ENCODE measurements around the gene ZFP82. TPM values are rescaled to one million over a fixed set of nuclear protein-coding genes. Genes with fewer than 3 reads are reported as not detected.

Gene ZFP82
- total RNA-seq, 1 experiment from 2014 or later, result 20.1 TPM

GRCh38 chr19:36398571-36398970 lies 19.9 kb downstream of the ZFP82 start:
- Histone ChIP-seq H2BK12ac (ENCODE audit: insufficient read length, low read depth, low read length) (no peak overlapping the region), H3K23me2 (ENCODE audit: insufficient read length, low read depth, low read length, poor library complexity, severe bottlenecking) (no peaks in the 10 kb centered on the region), H3K14ac (ENCODE audit: insufficient read depth, low read length) (no peak overlapping the region), H3K9ac (ENCODE audit: extremely low read depth, insufficient read length, low read length) (no peak overlapping the region), H3K56ac (ENCODE audit: insufficient read length, low read depth, low read length) (no peak overlapping the region), H4K91ac (ENCODE audit: insufficient read length, low read depth, low read length) (no peak overlapping the region), H2BK20ac (ENCODE audit: low read depth, low read length, poor library complexity, severe bottlenecking) (no peak overlapping the region), H3K79me1 (ENCODE audit: insufficient read depth, low read depth, low read length, poor library complexity, severe bottlenecking) (no peaks in the 10 kb centered on the region), H3K4ac (ENCODE audit: low read depth, low read length) (no peak overlapping the region), H3K27ac (ENCODE audit: insufficient read length, low read depth, low read length) (no peak overlapping the region), H2AFZ (ENCODE audit: low read length) (no peak overlapping the region), H2AK5ac (ENCODE audit: insufficient read length, low read length) (no peak overlapping the region), H3K9me3 (ENCODE audit: control insufficient read depth, low read depth, low read length) (peaks cover 20% of the 10 kb centered on the region), H2BK120ac (ENCODE audit: low read depth, low read length, poor library complexity, severe bottlenecking) (no peak overlapping the region), H4K5ac (ENCODE audit: insufficient read length, low read depth, low read length) (no peak overlapping the region), H3K79me2 (ENCODE audit: insufficient read depth, low read length) (no peaks in the 10 kb centered on the region), H4K20me1 (ENCODE audit: control insufficient read depth, insufficient read depth, insufficient read length) (no peaks in the 10 kb centered on the region), H3K23ac (ENCODE audit: insufficient read length, low read depth, low read length) (no peak overlapping the region), H3T11ph (ENCODE audit: low read length) (no peak overlapping the region), H4K8ac (replicated peaks; ENCODE audit: insufficient read length, low read depth, low read length) (no peak overlapping the region), H3K4me2 (ENCODE audit: insufficient read depth, insufficient read length, low read length) (no peak overlapping the region), H2BK15ac (ENCODE audit: low read depth, low read length) (no peak overlapping the region), H3K18ac (ENCODE audit: insufficient read length, low read depth, low read length) (no peak overlapping the region), H3K27me3 (ENCODE audit: insufficient read depth, low read length) (no peaks in the 10 kb centered on the region), H3K4me1 (ENCODE audit: insufficient read depth, low read length) (no peaks in the 10 kb centered on the region), H2BK5ac (ENCODE audit: insufficient read length, low read length) (no peak overlapping the region)
- Mint-ChIP-seq H3K4me3 (no peak overlapping the region), H3K4me1 (no peaks in the 10 kb centered on the region), H3K9me3 (peaks cover 40 to 53% of the 10 kb centered on the region in 2 experiments), H3K36me3 (ENCODE audit: insufficient read depth in 1 of 3, low read depth in 3 of 3) (peaks cover 81 to 85% (median 83%) of the 10 kb centered on the region in 3 experiments), H3K27me3 (ENCODE audit: low read depth) (no peaks in the 10 kb centered on the region), H3K27ac (no peak overlapping the region)
- WGBS (ENCODE audit: extremely low coverage, insufficient read length, low lambda C conversion rate), result no CpG with 5 or more reads among the region's 3 CpGs
- no peak for TF ChIP-seq CTCF (conservative IDR thresholded peaks at IDR 0.05)
- DNase-seq, result no peak
